ENCODE results near the gene LRTM2. TPM values are rescaled to one million over a fixed set of nuclear protein-coding genes. Genes with fewer than 3 reads are reported as not detected.

The LRTM2 gene
- total and polyA plus RNA-seq, 7 experiments from 2014 or later, result 0.12 TPM; not detected in 6

GRCh38 chr12:1873531-1874510, 53.5 kb downstream of the LRTM2 start:
- H3K27ac ChIP-seq (ENCODE audit: low read depth, low read length), result no peak overlapping the region
- no peaks in the 10 kb centered on the region for H3K36me3 ChIP-seq (ENCODE audit: control insufficient read depth in 2 of 3, insufficient read depth in 3 of 3, low read length in 3 of 3)
- no peaks in the 10 kb centered on the region for H3K4me1 Mint-ChIP-seq
- H3K27ac Mint-ChIP-seq, result no peak overlapping the region
- H3K9me3 Mint-ChIP-seq, result peaks cover 0 to 8% (median 5%) of the 10 kb centered on the region in 11 donors
- ChIA-PET POLR2A (no interaction called here), CTCF (no interaction called here)
- H3K36me3 Mint-ChIP-seq, result no peaks in the 10 kb centered on the region
- ATAC-seq (no peak), DNase-seq (no peak)
- H3K4me3 ChIP-seq (ENCODE audit: low read length), result no peak overlapping the region
- intact Hi-C loops (cut with micrococcal nuclease), result no loop called here
- H3K27me3 Mint-ChIP-seq, result peaks cover 0 to 11% (median 8%) of the 10 kb centered on the region in 5 donors
- no peak overlapping the region for H3K4me3 Mint-ChIP-seq
- H3K9me3 ChIP-seq (ENCODE audit: control insufficient read depth in 2 of 3, low read length in 3 of 3), result no peaks in the 10 kb centered on the region
- no peaks in the 10 kb centered on the region for H3K27me3 ChIP-seq (ENCODE audit: control insufficient read depth in 2 of 2, insufficient read depth in 2 of 2, low read length in 2 of 2)
- no peaks in the 10 kb centered on the region for H3K4me1 ChIP-seq (ENCODE audit: control insufficient read depth in 2 of 2, insufficient read depth in 2 of 2, low read length in 2 of 2)

GRCh38 chr12:1875608-1876007, 55.2 kb downstream of the LRTM2 start:
- Mint-ChIP-seq H3K36me3 (no peaks in the 10 kb centered on the region), H3K9me3 (peaks cover 0 to 8% (median 0%) of the 10 kb centered on the region in 11 donors), H3K27me3 (peaks cover 0 to 11% (median 0%) of the 10 kb centered on the region in 5 donors), H3K4me1 (no peaks in the 10 kb centered on the region), H3K4me3 (no peak overlapping the region), H3K27ac (no peak overlapping the region)
- Histone ChIP-seq H3K36me3 (ENCODE audit: control insufficient read depth in 2 of 3, insufficient read depth in 3 of 3, low read length in 3 of 3) (no peaks in the 10 kb centered on the region), H3K27ac (ENCODE audit: low read depth, low read length) (no peak overlapping the region), H3K9me3 (ENCODE audit: control insufficient read depth in 2 of 3, low read length in 3 of 3) (no peaks in the 10 kb centered on the region), H3K4me3 (ENCODE audit: low read length) (no peak overlapping the region), H3K4me1 (ENCODE audit: control insufficient read depth in 2 of 2, insufficient read depth in 2 of 2, low read length in 2 of 2) (no peaks in the 10 kb centered on the region), H3K27me3 (ENCODE audit: control insufficient read depth in 2 of 2, insufficient read depth in 2 of 2, low read length in 2 of 2) (no peaks in the 10 kb centered on the region)
- no peak for ATAC-seq
- ChIA-PET POLR2A (no interaction called here), CTCF (no interaction called here)
- no peak for DNase-seq
- intact Hi-C loops (cut with micrococcal nuclease), result no loop called here

- POLR2A ChIA-PET, result no interaction called here
- H3K4me1 Mint-ChIP-seq, result no peaks in the 10 kb centered on the region
- H3K36me3 ChIP-seq (ENCODE audit: control insufficient read depth in 2 of 3, insufficient read depth in 3 of 3, low read length in 3 of 3), result no peaks in the 10 kb centered on the region
- H3K4me3 ChIP-seq (ENCODE audit: low read length), result no peak overlapping the region
- H3K36me3 Mint-ChIP-seq, result no peaks in the 10 kb centered on the region
- no peak for DNase-seq
- no peak for ATAC-seq
- peaks cover 0 to 11% (median 0%) of the 10 kb centered on the region in 5 donors for H3K27me3 Mint-ChIP-seq
- H3K4me1 ChIP-seq (ENCODE audit: control insufficient read depth in 2 of 2, insufficient read depth in 2 of 2, low read length in 2 of 2), result no peaks in the 10 kb centered on the region
- CTCF ChIA-PET, result no interaction called here
- no peak overlapping the region for H3K27ac Mint-ChIP-seq
- H3K27ac ChIP-seq (ENCODE audit: low read depth, low read length), result no peak overlapping the region
- no peaks in the 10 kb centered on the region for H3K27me3 ChIP-seq (ENCODE audit: control insufficient read depth in 2 of 2, insufficient read depth in 2 of 2, low read length in 2 of 2)
- H3K9me3 ChIP-seq (ENCODE audit: control insufficient read depth in 2 of 3, low read length in 3 of 3), result no peaks in the 10 kb centered on the region
- H3K9me3 Mint-ChIP-seq, result peaks cover 0 to 6% (median 0%) of the 10 kb centered on the region in 11 donors
- no peak overlapping the region for H3K4me3 Mint-ChIP-seq
- intact Hi-C loops (cut with micrococcal nuclease), result no loop called here
These were observed 55.7 kb downstream of the LRTM2 start for GRCh38 chr12:1876086-1876485.

- no peak overlapping the region for H3K4me3 Mint-ChIP-seq
- no peaks in the 10 kb centered on the region for H3K4me1 ChIP-seq (ENCODE audit: control insufficient read depth in 2 of 2, insufficient read depth in 2 of 2, low read length in 2 of 2)
- H3K27ac Mint-ChIP-seq, result no peak overlapping the region
- DNase-seq (no peak), ATAC-seq (no peak)
- no peaks in the 10 kb centered on the region for H3K36me3 ChIP-seq (ENCODE audit: control insufficient read depth in 2 of 3, insufficient read depth in 3 of 3, low read length in 3 of 3)
- no peaks in the 10 kb centered on the region for H3K4me1 Mint-ChIP-seq
- H3K9me3 ChIP-seq (ENCODE audit: control insufficient read depth in 2 of 3, low read length in 3 of 3), result no peaks in the 10 kb centered on the region
- no peak overlapping the region for H3K4me3 ChIP-seq (ENCODE audit: low read length)
- CTCF ChIA-PET, result no interaction called here
- H3K27ac ChIP-seq (ENCODE audit: low read depth, low read length), result no peak overlapping the region
- H3K36me3 Mint-ChIP-seq, result no peaks in the 10 kb centered on the region
- H3K9me3 Mint-ChIP-seq, result peaks cover 0 to 1% (median 0%) of the 10 kb centered on the region in 11 donors
- H3K27me3 ChIP-seq (ENCODE audit: control insufficient read depth in 2 of 2, insufficient read depth in 2 of 2, low read length in 2 of 2), result no peaks in the 10 kb centered on the region
- peaks cover 0 to 11% (median 0%) of the 10 kb centered on the region in 5 donors for H3K27me3 Mint-ChIP-seq
- intact Hi-C loops (cut with micrococcal nuclease), result no loop called here
- POLR2A ChIA-PET, result no interaction called here
These were observed 57.0 kb downstream of the LRTM2 start for GRCh38 chr12:1877169-1877878.

- DNase-seq, result no peak
- no peak for ATAC-seq
- peaks cover 0 to 11% (median 0%) of the 10 kb centered on the region in 5 donors for H3K27me3 Mint-ChIP-seq
- ChIA-PET CTCF (no interaction called here), POLR2A (no interaction called here)
- peaks cover 0 to 1% (median 0%) of the 10 kb centered on the region in 11 donors for H3K9me3 Mint-ChIP-seq
- intact Hi-C loops (cut with micrococcal nuclease), result no loop called here
- H3K4me1 Mint-ChIP-seq, result no peaks in the 10 kb centered on the region
- Histone ChIP-seq H3K4me3 (ENCODE audit: low read length) (no peak overlapping the region), H3K4me1 (ENCODE audit: control insufficient read depth in 2 of 2, insufficient read depth in 2 of 2, low read length in 2 of 2) (no peaks in the 10 kb centered on the region), H3K27ac (ENCODE audit: low read depth, low read length) (no peak overlapping the region), H3K36me3 (ENCODE audit: control insufficient read depth in 2 of 3, insufficient read depth in 3 of 3, low read length in 3 of 3) (no peaks in the 10 kb centered on the region), H3K27me3 (ENCODE audit: control insufficient read depth in 2 of 2, insufficient read depth in 2 of 2, low read length in 2 of 2) (no peaks in the 10 kb centered on the region), H3K9me3 (ENCODE audit: control insufficient read depth in 2 of 3, low read length in 3 of 3) (no peaks in the 10 kb centered on the region)
- H3K27ac Mint-ChIP-seq, result no peak overlapping the region
- H3K4me3 Mint-ChIP-seq, result no peak overlapping the region
- no peaks in the 10 kb centered on the region for H3K36me3 Mint-ChIP-seq
These were observed 57.8 kb downstream of the LRTM2 start for GRCh38 chr12:1878214-1878613.

- Mint-ChIP-seq H3K4me3 (no peak overlapping the region), H3K36me3 (no peaks in the 10 kb centered on the region), H3K27ac (no peak overlapping the region), H3K9me3 (peaks cover 0 to 1% (median 0%) of the 10 kb centered on the region in 11 donors), H3K4me1 (no peaks in the 10 kb centered on the region), H3K27me3 (peaks cover 0 to 11% (median 4%) of the 10 kb centered on the region in 5 donors)
- intact Hi-C loops (cut with micrococcal nuclease), result no loop called here
- DNase-seq (no peak), ATAC-seq (no peak)
- Histone ChIP-seq H3K36me3 (ENCODE audit: control insufficient read depth in 2 of 3, insufficient read depth in 3 of 3, low read length in 3 of 3) (no peaks in the 10 kb centered on the region), H3K4me1 (ENCODE audit: control insufficient read depth in 2 of 2, insufficient read depth in 2 of 2, low read length in 2 of 2) (no peaks in the 10 kb centered on the region), H3K9me3 (ENCODE audit: control insufficient read depth in 2 of 3, low read length in 3 of 3) (no peaks in the 10 kb centered on the region), H3K4me3 (ENCODE audit: low read length) (no peak overlapping the region), H3K27me3 (ENCODE audit: control insufficient read depth in 2 of 2, insufficient read depth in 2 of 2, low read length in 2 of 2) (no peaks in the 10 kb centered on the region), H3K27ac (ENCODE audit: low read depth, low read length) (no peak overlapping the region)
- ChIA-PET POLR2A (no interaction called here), CTCF (no interaction called here)
These were observed 58.3 kb downstream of the LRTM2 start for GRCh38 chr12:1878695-1879094.
